HUES64 (cell line): ENCODE data around the gene ZNF594. TPM values are rescaled to one million over a fixed set of nuclear protein-coding genes. Genes with fewer than 3 reads are reported as not detected.
A peak's percentile ranks its signal among the peaks of the same experiment; 100 is the strongest.
"Not testable (repeated sequence)": the region's sequence is repeated elsewhere in the genome, so short reads cannot be mapped to it uniquely, and the experiment has no call there.

Experiments used
- H3K27ac ChIP-seq: 2 replicates; pipeline ENCODE4 v1.7.0; 2013; ENCODE audit warnings: low read depth, low read length, inconsistent platforms
- H3K27me3 ChIP-seq: 2 replicates; pipeline ENCODE4 v1.6.1; 2013; ENCODE audit warnings: mild to moderate bottlenecking, low read length; ENCODE audit not compliant: insufficient read depth
- H3K36me3 ChIP-seq: 2 replicates; pipeline ENCODE4 v1.6.1; 2013; ENCODE audit warnings: mild to moderate bottlenecking, low read length; ENCODE audit not compliant: insufficient read depth
- H3K4me1 ChIP-seq: 2 replicates; pipeline ENCODE4 v1.6.1; 2013; ENCODE audit warnings: mild to moderate bottlenecking, low read length, moderate library complexity; ENCODE audit not compliant: insufficient read depth
- H3K4me3 ChIP-seq: 2 replicates; pipeline ENCODE4 v1.5.1; 2013; ENCODE audit warnings: mild to moderate bottlenecking, low read length, moderate library complexity
- H3K9ac ChIP-seq: 2 replicates; pipeline ENCODE4 v1.6.1; 2013; ENCODE audit warnings: mild to moderate bottlenecking, low read depth, low read length
- H3K9me3 ChIP-seq: 2 replicates; pipeline ENCODE4 v1.6.1; 2013; ENCODE audit warnings: low read depth, low read length; ENCODE audit not compliant: insufficient read depth
- WGBS: fragments of 150-250, 120-280 bp; methylation state at CpG from one replicate; pipeline ENCODE4 v1.1.7; 2013; ENCODE audit warnings: missing lambda C conversion rate; 5-methylcytosine and 5-hydroxymethylcytosine counted together
- polyA plus RNA-seq, 2 experiments: library from polyadenylated mRNA; stranded (reverse); fragments of 50-300 nt; gene quantifications; one replicate each; pipeline ENCODE4 v1.2.3, GENCODE V29; 2013

ZNF594 gene
- polyA plus RNA-seq (2013, experiment 1 of 2) = 5.7 TPM
- 4.2 TPM for polyA plus RNA-seq (2013, experiment 2 of 2)

GRCh38 chr17:5191541-5192417 is at the start of gene ZNF594:
ZNF594 (minus strand) TSS chr17:5191868; CDS start chr17:5184256, 7,612 bp downstream.
- Histone ChIP-seq H3K9ac (peak within 1 kb of the TSS; percentile 92), H3K4me3 (peak within 1 kb of the TSS; percentile 94), H3K27me3 (no peaks in the 10 kb centered on the region), H3K9me3 (peaks cover 40% of the 10 kb centered on the region), H3K4me1 (no peaks in the 10 kb centered on the region), H3K36me3 (peaks cover 35% of the 10 kb centered on the region), H3K27ac (peak within 1 kb of the TSS; percentile 78)
- 4% methylated on average over 82 of the region's 82 CpGs for WGBS

GRCh38 chr17:5239769-5240168 is 48.1 kb upstream of the ZNF594 start:
- H3K9me3 ChIP-seq, H3K27ac ChIP-seq, H3K27me3 ChIP-seq, H3K9ac ChIP-seq, H3K4me3 ChIP-seq, H3K36me3 ChIP-seq, H3K4me1 ChIP-seq: not testable (repeated sequence)
- 88% methylated on average over 7 of the region's 7 CpGs for WGBS

- no peaks in the 10 kb centered on the region for H3K4me1 ChIP-seq
- no peaks in the 10 kb centered on the region for H3K36me3 ChIP-seq
- no peak overlapping the region for H3K4me3 ChIP-seq
- no peaks in the 10 kb centered on the region for H3K9me3 ChIP-seq
- H3K27ac ChIP-seq = no peak overlapping the region
- H3K9ac ChIP-seq = no peak overlapping the region
- H3K27me3 ChIP-seq = no peaks in the 10 kb centered on the region
- 76% methylated on average over 4 of the region's 4 CpGs for WGBS
Observed at GRCh38 chr17:5238333-5238732, 46.7 kb upstream of the ZNF594 start.

GRCh38 chr17:5237541-5238016 is 45.9 kb upstream of the ZNF594 start:
- Histone ChIP-seq H3K36me3 (no peaks in the 10 kb centered on the region), H3K9ac (no peak overlapping the region), H3K4me1 (no peaks in the 10 kb centered on the region), H3K4me3 (no peak overlapping the region), H3K27me3 (no peaks in the 10 kb centered on the region), H3K9me3 (no peaks in the 10 kb centered on the region), H3K27ac (no peak overlapping the region)
- WGBS = 30% methylated on average over 5 of the region's 6 CpGs

GRCh38 chr17:5236938-5237540 is 45.4 kb upstream of the ZNF594 start:
- Histone ChIP-seq H3K27me3 (no peaks in the 10 kb centered on the region), H3K9ac (no peak overlapping the region), H3K4me1 (no peaks in the 10 kb centered on the region), H3K36me3 (no peaks in the 10 kb centered on the region), H3K4me3 (no peak overlapping the region), H3K9me3 (no peaks in the 10 kb centered on the region), H3K27ac (no peak overlapping the region)
- 92% methylated on average over 3 of the region's 3 CpGs for WGBS

GRCh38 chr17:5234645-5235576 is 43.2 kb upstream of the ZNF594 start, which contains the start of gene SCIMP:
SCIMP (minus strand) TSS chr17:5234860; CDS start chr17:5234755, 105 bp downstream.
- H3K9ac ChIP-seq = no peak within 1 kb of the TSS
- 95% methylated on average over 19 of the region's 19 CpGs for WGBS

GRCh38 chr17:5233492-5233891 is 41.8 kb upstream of the ZNF594 start:
- not testable (repeated sequence) for H3K9ac ChIP-seq, H3K4me3 ChIP-seq

More at GRCh38 chr17:5234645-5235576, 43.2 kb upstream of the ZNF594 start, which contains the start of gene SCIMP:
- Histone ChIP-seq H3K27ac (no peak within 1 kb of the TSS), H3K27me3 (no peaks in the 10 kb centered on the region), H3K9me3 (no peaks in the 10 kb centered on the region), H3K36me3 (no peaks in the 10 kb centered on the region), H3K4me1 (no peaks in the 10 kb centered on the region), H3K4me3 (no peak within 1 kb of the TSS)

GRCh38 chr17:5226940-5227878 is 35.5 kb upstream of the ZNF594 start:
- Histone ChIP-seq H3K9ac (no peak overlapping the region), H3K4me1 (no peaks in the 10 kb centered on the region), H3K9me3 (no peaks in the 10 kb centered on the region), H3K27ac (no peak overlapping the region), H3K27me3 (no peaks in the 10 kb centered on the region), H3K36me3 (no peaks in the 10 kb centered on the region), H3K4me3 (no peak overlapping the region)
- 94% methylated on average over 14 of the region's 15 CpGs for WGBS

More at GRCh38 chr17:5233492-5233891, 41.8 kb upstream of the ZNF594 start:
- H3K9me3 ChIP-seq, H3K27me3 ChIP-seq, H3K4me1 ChIP-seq, H3K36me3 ChIP-seq, H3K27ac ChIP-seq: not testable (repeated sequence)
- 91% methylated on average over 7 of the region's 7 CpGs for WGBS

- no peaks in the 10 kb centered on the region for H3K4me1 ChIP-seq
- H3K9me3 ChIP-seq = no peaks in the 10 kb centered on the region
- H3K27ac ChIP-seq = no peak overlapping the region
- H3K36me3 ChIP-seq = no peaks in the 10 kb centered on the region
- H3K27me3 ChIP-seq = no peaks in the 10 kb centered on the region
- 94% methylated on average over 17 of the region's 17 CpGs for WGBS
- H3K4me3 ChIP-seq = no peak overlapping the region
- no peak overlapping the region for H3K9ac ChIP-seq
Observed at GRCh38 chr17:5225668-5226457, 34.2 kb upstream of the ZNF594 start.
